Peyer's patch (tissue), 4 donors: Measurements from ENCODE around the gene NUP188.

ENCODE experiments used
- POLR2A ChIP-seq, 2 donors: fragments of 450-650 bp; IDR thresholded peaks; one replicate each; pipeline ENCODE4 v1.5.1; 2017; ENCODE audit warnings: antibody characterized with exemption in 2 of 2, mild to moderate bottlenecking in 2 of 2, moderate library complexity in 2 of 2
- TF ChIP-seq, protein P1 (sequence below), 6 experiments: fragments of 450-650 bp in 4 of 6; fragments of 200-600 bp in 2 of 6; sonication (generic) in 1 of 6; IDR thresholded peaks; one replicate each; pipeline ENCODE4 v1.5.1; 2017 to 2019; ENCODE audit warnings: antibody characterized with exemption in 6 of 6, mild to moderate bottlenecking in 3 of 6, moderate library complexity in 1 of 6

DNA sequence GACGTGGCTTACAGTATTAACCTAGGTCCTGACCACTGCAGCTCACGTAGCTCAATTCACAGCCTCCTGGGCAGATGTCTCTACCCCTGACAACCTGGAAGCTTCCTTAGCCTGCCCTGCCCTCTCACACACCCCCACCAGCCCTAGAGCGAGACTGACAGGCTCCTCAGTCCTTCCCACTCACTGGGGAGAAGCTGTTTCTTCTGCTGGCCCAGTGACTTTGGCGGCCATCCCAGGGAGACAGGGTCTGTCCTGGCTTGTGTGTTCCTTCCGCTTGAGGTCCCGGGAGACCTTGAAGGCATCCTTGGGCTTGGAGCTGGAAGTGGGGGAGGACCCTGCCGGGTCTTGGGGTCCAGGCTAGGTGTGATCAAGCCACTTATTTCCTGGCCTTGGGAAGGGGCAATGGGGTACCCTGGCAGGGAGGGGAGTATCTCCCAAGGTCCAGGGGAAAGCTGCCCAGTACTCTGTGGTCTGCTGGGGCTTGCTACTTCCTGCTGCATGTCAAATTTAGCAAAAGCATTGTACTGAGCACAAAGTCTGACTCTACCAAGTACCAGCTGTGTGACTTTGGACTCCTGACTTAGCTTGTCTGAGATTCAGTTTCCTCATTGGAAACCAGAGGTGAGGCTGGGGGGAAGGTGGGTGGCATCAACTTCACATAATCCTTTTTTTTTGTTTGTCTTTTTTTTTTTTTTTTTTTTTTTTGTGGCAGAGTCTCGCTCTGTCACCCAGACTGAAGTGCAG, 90.8 kb downstream of the NUP188 start:
- TF ChIP-seq, protein P1, sequence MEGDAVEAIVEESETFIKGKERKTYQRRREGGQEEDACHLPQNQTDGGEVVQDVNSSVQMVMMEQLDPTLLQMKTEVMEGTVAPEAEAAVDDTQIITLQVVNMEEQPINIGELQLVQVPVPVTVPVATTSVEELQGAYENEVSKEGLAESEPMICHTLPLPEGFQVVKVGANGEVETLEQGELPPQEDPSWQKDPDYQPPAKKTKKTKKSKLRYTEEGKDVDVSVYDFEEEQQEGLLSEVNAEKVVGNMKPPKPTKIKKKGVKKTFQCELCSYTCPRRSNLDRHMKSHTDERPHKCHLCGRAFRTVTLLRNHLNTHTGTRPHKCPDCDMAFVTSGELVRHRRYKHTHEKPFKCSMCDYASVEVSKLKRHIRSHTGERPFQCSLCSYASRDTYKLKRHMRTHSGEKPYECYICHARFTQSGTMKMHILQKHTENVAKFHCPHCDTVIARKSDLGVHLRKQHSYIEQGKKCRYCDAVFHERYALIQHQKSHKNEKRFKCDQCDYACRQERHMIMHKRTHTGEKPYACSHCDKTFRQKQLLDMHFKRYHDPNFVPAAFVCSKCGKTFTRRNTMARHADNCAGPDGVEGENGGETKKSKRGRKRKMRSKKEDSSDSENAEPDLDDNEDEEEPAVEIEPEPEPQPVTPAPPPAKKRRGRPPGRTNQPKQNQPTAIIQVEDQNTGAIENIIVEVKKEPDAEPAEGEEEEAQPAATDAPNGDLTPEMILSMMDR (IDR thresholded peaks at IDR 0.05) = no peak
- TF ChIP-seq POLR2A (IDR thresholded peaks at IDR 0.05) = peak in 1 of 2 donors; percentile 54
